ENCODE results near the gene TRNAU1AP.
"Not testable (repeated sequence)": the region's sequence is repeated elsewhere in the genome, so short reads cannot be mapped to it uniquely, and the experiment has no call there.

The TRNAU1AP gene

GRCh38 chr1:28577052-28577678 lies 24.3 kb downstream of the TRNAU1AP start:
- DNase-seq (ENCODE audit: low read depth in 3 of 3): peak in 2 of 3 experiments; percentile 30 to 58

- DNase-seq (ENCODE audit: low read depth in 3 of 3): no peak
Measured at GRCh38 chr1:28577738-28578536, 25.1 kb downstream of the TRNAU1AP start.

GRCh38 chr1:28578696-28579218 lies 25.9 kb downstream of the TRNAU1AP start:
- DNase-seq (ENCODE audit: low read depth in 3 of 3): no peak

GRCh38 chr1:28579401-28579800 lies 26.5 kb downstream of the TRNAU1AP start:
- DNase-seq (ENCODE audit: low read depth in 3 of 3): no peak

GRCh38 chr1:28580722-28581530 lies 28.0 kb downstream of the TRNAU1AP start:
- peak in 2 of 3 experiments; percentile 40 to 42 for DNase-seq (ENCODE audit: low read depth in 3 of 3)

GRCh38 chr1:28581531-28582247 lies 28.8 kb downstream of the TRNAU1AP start:
- DNase-seq (ENCODE audit: low read depth in 3 of 3): peak; percentile 90 to 94 (median 91)

GRCh38 chr1:28582248-28582615 lies 29.3 kb downstream of the TRNAU1AP start:
- DNase-seq (ENCODE audit: low read depth in 3 of 3): no peak

- not testable (repeated sequence) for DNase-seq (ENCODE audit: low read depth in 3 of 3)
Measured at GRCh38 chr1:28586585-28587391, 33.9 kb downstream of the TRNAU1AP start.

- DNase-seq (ENCODE audit: low read depth in 3 of 3): no peak
Measured at GRCh38 chr1:28591708-28592320, 38.9 kb downstream of the TRNAU1AP start, which contains the start of gene RAB42. TSS of gene RAB42 (plus strand) at chr1:28592265. CDS start at chr1:28592512, 247 bp downstream.

GRCh38 chr1:28592321-28593071 lies 39.6 kb downstream of the TRNAU1AP start:
- DNase-seq (ENCODE audit: low read depth in 3 of 3): no peak

- not testable (repeated sequence) for DNase-seq (ENCODE audit: low read depth in 3 of 3)
Measured at GRCh38 chr1:28593988-28594356, 41.1 kb downstream of the TRNAU1AP start.

- not testable (repeated sequence) for DNase-seq (ENCODE audit: low read depth in 3 of 3)
Measured at GRCh38 chr1:28594686-28595411, 42.0 kb downstream of the TRNAU1AP start.

- DNase-seq (ENCODE audit: low read depth in 3 of 3): no peak
Measured at GRCh38 chr1:28595412-28596191, 42.7 kb downstream of the TRNAU1AP start.

- DNase-seq (ENCODE audit: low read depth in 3 of 3): not testable (repeated sequence)
Measured at GRCh38 chr1:28596276-28596675, 43.4 kb downstream of the TRNAU1AP start.

- no peak for DNase-seq (ENCODE audit: low read depth in 3 of 3)
Measured at GRCh38 chr1:28601696-28602095, 48.8 kb downstream of the TRNAU1AP start.

- DNase-seq (ENCODE audit: low read depth in 3 of 3): no peak
Measured at GRCh38 chr1:28602536-28603439, 49.9 kb downstream of the TRNAU1AP start.

GRCh38 chr1:28604411-28604810 lies 51.5 kb downstream of the TRNAU1AP start:
- no peak for DNase-seq (ENCODE audit: low read depth in 3 of 3)

Data from stimulated activated CD4-positive, alpha-beta T cell treated with anti-CD3 and anti-CD28 coated beads, TNF-alpha, amount 100 ng/mL, for 24 hours (primary cell).